Testis (tissue), 3 donors: ENCODE measurements around the gene CXADR. TPM values are rescaled to one million over a fixed set of nuclear protein-coding genes. Genes with fewer than 3 reads are reported as not detected.

ENCODE experiments used
- DNase-seq: peaks from one replicate; pipeline ENCODE4 v3.0.0-alpha.2; 2019
- H3K27ac ChIP-seq, 2 donors: fragments of 200-600 bp; sonication (generic); one replicate each; pipeline ENCODE4 v1.5.1; 2019
- H3K27me3 ChIP-seq: fragments of 200-600 bp; sonication (generic); one replicate; pipeline ENCODE4 v1.5.1; 2019
- H3K36me3 ChIP-seq: fragments of 200-600 bp; sonication (generic); one replicate; pipeline ENCODE4 v1.5.1; 2017; ENCODE audit warnings: low read depth; ENCODE audit errors: missing control alignments
- H3K4me1 ChIP-seq: fragments of 200-600 bp; sonication (generic); one replicate; pipeline ENCODE4 v1.5.1; 2019
- H3K4me3 ChIP-seq, 2 donors: fragments of 200-600 bp; sonication (generic); one replicate each; pipeline ENCODE4 v1.5.1; 2017 to 2019
- H3K9me3 ChIP-seq: fragments of 200-600 bp; sonication (generic); one replicate; pipeline ENCODE4 v1.5.1; 2017
- CTCF ChIP-seq, 3 experiments: fragments of 450-650 bp in 2 of 3; fragments of 200-600 bp in 1 of 3; sonication (generic) in 1 of 3; IDR thresholded peaks; one replicate each; pipeline ENCODE4 v1.5.1; 2016 to 2019; ENCODE audit warnings: antibody characterized with exemption in 3 of 3, mild to moderate bottlenecking in 2 of 3, moderate library complexity in 1 of 3
- POLR2A ChIP-seq: fragments of 450-650 bp; IDR thresholded peaks from one replicate; pipeline ENCODE4 v1.6.1; 2017; ENCODE audit warnings: antibody characterized with exemption, mild to moderate bottlenecking, moderate library complexity
- WGBS, 2 donors: methylation state at CpG; one replicate each; pipeline ENCODE4 v1.1.5; 2018; 5-methylcytosine and 5-hydroxymethylcytosine counted together
- intact Hi-C: fragments of 100-400 bp; cut with DNase I; formaldehyde crosslinking; loops from one replicate; pipeline ENCODE4 v1.15.1; 2023; ENCODE audit warnings: low total_unique reads
- polyA plus RNA-seq: library from polyadenylated mRNA; stranded (reverse); fragments of 350-450 nt; fragmentation: Illumina TruSeq; extraction: RNeasy Lipid Tissue Mini Kit (QIAGEN cat#74804); gene quantifications from one replicate; pipeline ENCODE4 v1.2.3, GENCODE V29; 2014; ENCODE audit warnings: low read depth, low replicate concordance; ENCODE audit not compliant: insufficient read depth
- total RNA-seq, 2 donors: library from RNA; depleted of rRNA; stranded (reverse); fragments of >200 nt; gene quantifications; one replicate each; pipeline ENCODE4 v1.2.3, GENCODE V29; 2016

The CXADR gene
- total and polyA plus RNA-seq, 3 donors from 2014 or later = 17.6 to 87.0 (median 65.4) TPM

GRCh38 chr21:17492415-17493168 is 20.3 kb upstream of the CXADR start:
- no peak overlapping the region for H3K27ac ChIP-seq
- intact Hi-C loops = no loop called here
- no peaks in the 10 kb centered on the region for H3K36me3 ChIP-seq
- TF ChIP-seq POLR2A = no peak
- no peak for TF ChIP-seq CTCF (IDR thresholded peaks at IDR 0.05)
- 82 to 93% methylated on average over 6 of the region's 6 CpGs for WGBS, 2 donors
- no peak for DNase-seq
- H3K4me1 ChIP-seq = no peaks in the 10 kb centered on the region
- no peak overlapping the region for H3K4me3 ChIP-seq
- no peaks in the 10 kb centered on the region for H3K9me3 ChIP-seq
- H3K27me3 ChIP-seq = no peaks in the 10 kb centered on the region

DNA sequence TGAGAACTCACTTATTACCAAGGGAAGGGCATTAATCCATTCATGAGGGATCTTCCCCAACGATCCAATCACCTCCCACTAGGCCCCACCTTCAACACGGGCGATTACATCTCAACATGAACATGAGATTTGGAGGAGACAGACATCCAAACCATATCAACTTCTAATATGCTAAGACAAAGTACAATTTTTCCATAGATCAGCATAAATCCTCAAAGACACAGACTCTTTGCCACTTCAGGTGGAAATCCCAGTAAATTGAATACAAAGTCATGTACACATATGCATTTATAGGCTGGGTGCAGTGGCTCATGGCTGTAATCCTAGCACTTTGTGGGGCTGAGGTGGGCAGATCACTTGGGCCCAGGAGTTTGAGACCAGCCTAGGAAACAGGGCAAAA is 18.8 kb upstream of the CXADR start:
- TF ChIP-seq POLR2A = no peak
- no peak for TF ChIP-seq CTCF (IDR thresholded peaks at IDR 0.05)
- Histone ChIP-seq H3K4me3 (no peak overlapping the region), H3K27ac (no peak overlapping the region), H3K9me3 (no peaks in the 10 kb centered on the region), H3K27me3 (no peaks in the 10 kb centered on the region), H3K36me3 (no peaks in the 10 kb centered on the region), H3K4me1 (no peaks in the 10 kb centered on the region)
- no peak for DNase-seq
- WGBS, 2 donors = 89 to 93% methylated on average over 3 of the region's 3 CpGs
- intact Hi-C loops = no loop called here

- WGBS, 2 donors = 86 to 87% methylated on average over 2 of the region's 2 CpGs
- intact Hi-C loops = no loop called here
Observed at GRCh38 chr21:17495680-17496079, 17.2 kb upstream of the CXADR start.

GRCh38 chr21:17497316-17497715 is 15.5 kb upstream of the CXADR start:
- no peak for TF ChIP-seq CTCF (IDR thresholded peaks at IDR 0.05)
- intact Hi-C loops = no loop called here
- no peak overlapping the region for H3K4me3 ChIP-seq
- no peaks in the 10 kb centered on the region for H3K27me3 ChIP-seq
- H3K4me1 ChIP-seq = no peaks in the 10 kb centered on the region
- DNase-seq = no peak
- H3K27ac ChIP-seq = no peak overlapping the region
- H3K9me3 ChIP-seq = no peaks in the 10 kb centered on the region
- H3K36me3 ChIP-seq = no peaks in the 10 kb centered on the region

More at GRCh38 chr21:17495680-17496079, 17.2 kb upstream of the CXADR start:
- H3K27ac ChIP-seq = no peak overlapping the region
- DNase-seq = no peak
- no peaks in the 10 kb centered on the region for H3K9me3 ChIP-seq
- H3K27me3 ChIP-seq = no peaks in the 10 kb centered on the region
- H3K4me3 ChIP-seq = no peak overlapping the region
- TF ChIP-seq POLR2A (no peak), CTCF (IDR thresholded peaks at IDR 0.05) (no peak)
- H3K4me1 ChIP-seq = no peaks in the 10 kb centered on the region
- H3K36me3 ChIP-seq = no peaks in the 10 kb centered on the region

DNA sequence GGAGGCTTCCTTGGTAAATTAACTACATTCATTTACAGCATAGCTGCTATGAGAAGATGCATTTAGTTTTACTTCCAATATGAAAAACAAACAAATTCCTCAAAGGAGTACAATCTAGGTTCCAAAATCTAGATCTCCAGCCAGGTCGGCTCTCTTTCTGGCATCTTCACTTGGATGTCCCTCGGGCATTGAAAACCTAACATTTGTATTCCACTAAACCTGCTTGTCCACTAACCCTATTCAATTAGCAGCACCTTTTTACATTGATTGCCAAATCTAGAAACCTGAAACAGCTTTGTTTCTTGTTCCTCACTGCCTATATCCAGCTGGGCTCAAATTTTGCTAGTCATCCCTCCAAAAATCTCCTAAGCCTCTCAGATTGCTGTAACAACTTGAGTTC is 14.3 kb upstream of the CXADR start:
- H3K9me3 ChIP-seq = no peaks in the 10 kb centered on the region
- 64 to 65% methylated on average over 2 of the region's 2 CpGs for WGBS, 2 donors
- TF ChIP-seq CTCF (IDR thresholded peaks at IDR 0.05) (no peak), POLR2A (no peak)
- no peak overlapping the region for H3K4me3 ChIP-seq
- no peaks in the 10 kb centered on the region for H3K4me1 ChIP-seq
- no peaks in the 10 kb centered on the region for H3K36me3 ChIP-seq
- intact Hi-C loops = no loop called here
- H3K27ac ChIP-seq = no peak overlapping the region
- no peaks in the 10 kb centered on the region for H3K27me3 ChIP-seq
- DNase-seq = no peak
